ENCODE data around the gene TENM4.

- TF ChIP-seq CTCF (IDR thresholded peaks at IDR 0.05), result no peak
- no peak for TF ChIP-seq POLR2A (IDR thresholded peaks at IDR 0.05)
Observed at GRCh38 chr11:78783301-78783700, 657.5 kb downstream of the TENM4 start.

Data from uterus (tissue), 2 donors.